ENCODE measurements around the gene UBE3B.

DNA sequence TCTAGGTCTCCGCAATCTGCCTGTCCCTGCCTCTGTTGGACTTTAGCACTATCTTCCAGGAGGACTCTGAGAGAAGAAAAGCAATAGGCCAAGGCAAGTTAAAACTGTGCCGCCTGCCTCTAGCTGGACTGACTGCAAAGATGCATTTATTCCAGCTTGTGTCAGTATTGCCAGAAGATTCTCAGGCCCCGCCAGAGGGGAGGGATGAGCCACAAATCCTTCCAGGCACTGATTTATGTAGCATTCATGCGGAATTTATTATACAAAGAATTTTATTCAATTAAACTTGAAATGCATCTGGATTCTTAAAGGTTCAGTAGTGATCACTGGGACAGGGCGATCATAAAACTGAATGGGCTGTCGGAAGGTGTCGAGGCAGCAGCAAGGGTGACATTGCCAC lies 76.0 kb downstream of the UBE3B start:
- no peak for TF ChIP-seq CTCF (conservative IDR thresholded peaks at IDR 0.05 in 1 of 2, IDR thresholded peaks at IDR 0.05 in 1 of 2; ENCODE audit: low read depth in 1 of 2, low read length in 2 of 2)
- no peak for TF ChIP-seq EZH2 (IDR thresholded peaks at IDR 0.05; ENCODE audit: low read length, missing control alignments)

Data from fibroblast of lung (primary cell).